ENCODE data around the gene ARHGDIA. TPM values are rescaled to one million over a fixed set of nuclear protein-coding genes. Genes with fewer than 3 reads are reported as not detected.

Gene ARHGDIA
- total RNA-seq, 1 donor from 2014 or later, result 443 TPM

DNA sequence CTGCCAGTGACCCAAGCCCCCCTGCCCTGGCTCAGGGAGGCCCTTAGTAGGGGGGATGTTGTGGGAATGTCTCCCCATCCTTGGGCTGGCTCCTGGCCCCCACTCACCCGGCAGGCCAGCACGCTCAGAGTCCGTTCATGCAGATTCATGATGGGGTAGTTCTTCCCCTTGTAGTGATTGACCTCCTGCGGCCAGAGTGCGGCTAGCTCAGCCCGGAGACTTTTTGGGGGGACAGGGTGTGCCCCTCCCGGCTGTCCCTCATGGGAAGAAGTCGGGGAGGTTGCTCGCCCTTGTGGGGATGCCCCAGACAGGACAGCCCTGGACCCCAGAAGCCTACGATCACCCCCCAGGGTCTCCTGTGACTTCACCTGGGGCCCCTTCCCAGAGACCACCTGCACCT is 34.9 kb upstream of the ARHGDIA start:
- Mint-ChIP-seq H3K9me3 (ENCODE audit: unreplicated experiment) (no peaks in the 10 kb centered on the region), H3K27ac (ENCODE audit: unreplicated experiment) (no peak overlapping the region), H3K36me3 (ENCODE audit: low read depth, unreplicated experiment) (peaks cover 3% of the 10 kb centered on the region), H3K27me3 (ENCODE audit: unreplicated experiment) (peaks cover 11% of the 10 kb centered on the region), H3K4me1 (ENCODE audit: unreplicated experiment) (no peaks in the 10 kb centered on the region), H3K4me3 (ENCODE audit: unreplicated experiment) (no peak overlapping the region)
- no peak for DNase-seq (ENCODE audit: low spot score)
- TF ChIP-seq, protein P1, sequence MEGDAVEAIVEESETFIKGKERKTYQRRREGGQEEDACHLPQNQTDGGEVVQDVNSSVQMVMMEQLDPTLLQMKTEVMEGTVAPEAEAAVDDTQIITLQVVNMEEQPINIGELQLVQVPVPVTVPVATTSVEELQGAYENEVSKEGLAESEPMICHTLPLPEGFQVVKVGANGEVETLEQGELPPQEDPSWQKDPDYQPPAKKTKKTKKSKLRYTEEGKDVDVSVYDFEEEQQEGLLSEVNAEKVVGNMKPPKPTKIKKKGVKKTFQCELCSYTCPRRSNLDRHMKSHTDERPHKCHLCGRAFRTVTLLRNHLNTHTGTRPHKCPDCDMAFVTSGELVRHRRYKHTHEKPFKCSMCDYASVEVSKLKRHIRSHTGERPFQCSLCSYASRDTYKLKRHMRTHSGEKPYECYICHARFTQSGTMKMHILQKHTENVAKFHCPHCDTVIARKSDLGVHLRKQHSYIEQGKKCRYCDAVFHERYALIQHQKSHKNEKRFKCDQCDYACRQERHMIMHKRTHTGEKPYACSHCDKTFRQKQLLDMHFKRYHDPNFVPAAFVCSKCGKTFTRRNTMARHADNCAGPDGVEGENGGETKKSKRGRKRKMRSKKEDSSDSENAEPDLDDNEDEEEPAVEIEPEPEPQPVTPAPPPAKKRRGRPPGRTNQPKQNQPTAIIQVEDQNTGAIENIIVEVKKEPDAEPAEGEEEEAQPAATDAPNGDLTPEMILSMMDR (IDR thresholded peaks at IDR 0.05; ENCODE audit: unreplicated experiment), result no peak

DNA sequence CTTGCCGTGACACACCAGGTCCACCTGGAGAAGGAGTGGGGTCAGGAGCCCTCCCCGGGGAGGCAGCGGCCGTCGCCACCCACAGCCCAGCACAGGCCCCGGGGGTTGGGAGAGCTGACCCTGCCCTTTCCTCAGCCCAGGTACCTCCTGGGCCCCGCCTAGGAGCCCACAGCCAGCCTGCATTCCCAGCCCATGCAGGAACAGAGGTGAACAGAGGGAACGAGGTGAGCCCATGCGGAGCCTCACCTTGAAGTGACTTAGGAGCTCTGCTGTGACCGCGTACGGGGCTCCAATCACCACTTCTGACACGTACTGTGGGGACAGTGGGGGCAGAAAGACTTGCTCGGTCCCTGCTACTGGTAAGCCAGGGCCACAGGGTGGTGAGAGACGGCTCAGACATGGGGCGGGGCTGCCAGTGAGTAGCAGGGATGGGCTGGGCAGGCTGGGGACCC is 34.3 kb upstream of the ARHGDIA start:
- TF ChIP-seq, protein P1 (IDR thresholded peaks at IDR 0.05; ENCODE audit: unreplicated experiment), result no peak
- Mint-ChIP-seq H3K4me3 (ENCODE audit: unreplicated experiment) (no peak overlapping the region), H3K9me3 (ENCODE audit: unreplicated experiment) (no peaks in the 10 kb centered on the region), H3K27me3 (ENCODE audit: unreplicated experiment) (peaks cover 12% of the 10 kb centered on the region), H3K27ac (ENCODE audit: unreplicated experiment) (no peak overlapping the region), H3K4me1 (ENCODE audit: unreplicated experiment) (no peaks in the 10 kb centered on the region), H3K36me3 (ENCODE audit: low read depth, unreplicated experiment) (peaks cover 7% of the 10 kb centered on the region)
- DNase-seq (ENCODE audit: low spot score), result no peak

DNA sequence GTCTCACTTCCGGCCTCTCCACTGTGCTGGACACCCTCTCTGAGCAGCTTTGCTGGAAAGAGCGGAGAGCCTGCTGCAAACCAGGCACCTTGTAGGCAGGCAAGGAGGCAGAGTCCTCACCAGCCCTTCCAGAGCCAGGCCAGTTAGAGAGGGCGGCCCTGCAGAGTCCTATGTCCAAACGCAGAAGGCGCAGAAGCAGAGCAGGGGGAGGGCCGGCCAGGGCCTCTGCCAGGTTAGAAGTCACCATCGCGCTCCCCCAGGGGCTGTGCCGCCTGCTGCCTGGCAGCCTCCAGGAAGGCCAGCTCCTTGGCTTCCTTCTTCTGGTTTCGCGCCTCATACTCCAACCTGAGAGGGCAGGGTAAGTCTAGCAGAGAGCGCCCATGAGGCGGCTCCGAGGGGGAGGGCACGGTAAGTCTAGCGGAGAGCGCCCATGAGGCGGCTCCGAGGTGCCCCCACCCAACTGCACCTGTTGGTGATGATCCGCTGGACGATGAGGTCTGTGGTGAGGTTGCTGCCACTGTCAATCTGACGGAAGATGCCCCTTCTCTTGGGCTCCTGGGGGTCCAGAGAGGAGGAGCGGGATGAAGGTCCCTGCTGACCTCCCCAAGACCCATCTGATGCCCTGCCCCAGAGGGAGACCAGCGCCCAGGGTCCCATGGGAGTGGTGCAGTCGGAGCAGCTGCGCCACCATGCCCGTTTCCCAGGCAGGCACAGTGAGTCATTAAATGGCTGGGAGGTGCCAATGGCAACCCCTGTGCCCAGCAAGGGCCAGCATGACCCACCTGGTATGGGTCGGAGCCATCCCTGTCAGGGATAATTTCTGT is 33.7 kb upstream of the ARHGDIA start:
- Mint-ChIP-seq H3K4me3 (ENCODE audit: unreplicated experiment) (no peak overlapping the region), H3K36me3 (ENCODE audit: low read depth, unreplicated experiment) (peaks cover 11% of the 10 kb centered on the region), H3K27me3 (ENCODE audit: unreplicated experiment) (peaks cover 14% of the 10 kb centered on the region), H3K9me3 (ENCODE audit: unreplicated experiment) (no peaks in the 10 kb centered on the region), H3K4me1 (ENCODE audit: unreplicated experiment) (no peaks in the 10 kb centered on the region), H3K27ac (ENCODE audit: unreplicated experiment) (no peak overlapping the region)
- TF ChIP-seq, protein P1 (IDR thresholded peaks at IDR 0.05; ENCODE audit: unreplicated experiment), result no peak
- no peak for DNase-seq (ENCODE audit: low spot score)

DNA sequence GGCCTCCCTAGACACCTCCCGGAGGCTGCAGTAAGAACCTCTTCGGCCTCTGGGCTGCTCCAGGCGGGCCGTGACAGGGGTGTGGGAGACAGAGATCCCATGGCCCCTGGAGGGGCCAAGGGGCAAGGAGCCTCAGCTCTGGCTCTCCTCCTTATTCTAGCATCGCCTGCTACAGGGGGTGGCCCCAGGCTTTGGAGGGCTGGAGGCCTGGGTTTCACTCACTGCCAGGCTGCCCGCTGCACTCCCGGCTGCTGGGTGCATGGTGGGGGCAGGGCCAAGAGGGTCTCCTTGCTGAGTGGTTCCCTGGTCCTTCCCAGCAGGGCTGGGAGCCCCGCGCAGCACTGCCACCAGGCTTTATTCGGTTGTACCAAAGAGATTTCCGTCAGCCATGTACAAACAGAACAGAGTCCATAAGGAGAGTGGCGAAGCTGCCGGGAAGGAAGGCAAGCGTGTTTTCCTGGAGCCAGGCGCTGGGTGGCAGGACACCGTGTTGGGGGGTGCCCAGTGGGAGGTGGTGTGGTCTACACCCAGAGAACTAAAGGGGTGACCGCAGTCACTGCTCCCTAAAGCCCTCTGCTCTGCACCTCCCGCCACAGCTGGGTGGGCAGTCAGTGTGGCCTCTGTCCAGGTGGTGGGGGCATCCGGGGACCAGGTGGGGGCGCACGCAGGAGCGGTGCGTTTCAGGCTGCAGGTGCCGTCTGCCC is 32.9 kb upstream of the ARHGDIA start:
- H3K9me3 Mint-ChIP-seq (ENCODE audit: unreplicated experiment), result no peaks in the 10 kb centered on the region
- H3K4me3 Mint-ChIP-seq (ENCODE audit: unreplicated experiment), result no peak overlapping the region
- H3K27ac Mint-ChIP-seq (ENCODE audit: unreplicated experiment), result no peak overlapping the region
- H3K4me1 Mint-ChIP-seq (ENCODE audit: unreplicated experiment), result no peaks in the 10 kb centered on the region
- H3K36me3 Mint-ChIP-seq (ENCODE audit: low read depth, unreplicated experiment), result peaks cover 11% of the 10 kb centered on the region
- DNase-seq (ENCODE audit: low spot score), result no peak
- TF ChIP-seq, protein P1 (IDR thresholded peaks at IDR 0.05; ENCODE audit: unreplicated experiment), result no peak
- peaks cover 14% of the 10 kb centered on the region for H3K27me3 Mint-ChIP-seq (ENCODE audit: unreplicated experiment)

DNA sequence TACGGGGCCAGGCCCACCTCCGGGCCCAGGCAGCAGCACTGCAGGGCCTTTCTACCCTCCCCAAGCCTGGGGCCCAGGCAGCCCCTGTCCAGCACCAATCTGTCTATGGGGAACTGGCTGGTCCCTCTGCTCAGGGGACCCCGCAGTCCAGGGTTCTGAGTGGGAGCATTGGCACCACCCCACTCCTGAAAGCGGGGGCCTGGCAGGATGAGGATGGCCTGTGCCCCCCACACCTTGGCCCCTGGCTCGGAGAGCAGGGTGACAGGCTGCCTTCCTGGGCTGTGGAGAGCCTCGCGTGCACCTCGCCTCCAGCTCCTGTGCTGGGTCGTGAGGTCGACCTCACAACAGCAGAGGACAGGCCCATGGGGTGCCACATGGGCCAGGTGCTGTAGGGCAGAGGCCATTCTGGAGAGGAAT is 32.3 kb upstream of the ARHGDIA start:
- Mint-ChIP-seq H3K4me3 (ENCODE audit: unreplicated experiment) (no peak overlapping the region), H3K36me3 (ENCODE audit: low read depth, unreplicated experiment) (peaks cover 11% of the 10 kb centered on the region), H3K27ac (ENCODE audit: unreplicated experiment) (no peak overlapping the region), H3K9me3 (ENCODE audit: unreplicated experiment) (no peaks in the 10 kb centered on the region), H3K27me3 (ENCODE audit: unreplicated experiment) (peaks cover 14% of the 10 kb centered on the region), H3K4me1 (ENCODE audit: unreplicated experiment) (no peaks in the 10 kb centered on the region)
- TF ChIP-seq, protein P1 (IDR thresholded peaks at IDR 0.05; ENCODE audit: unreplicated experiment), result no peak
- no peak for DNase-seq (ENCODE audit: low spot score)

All from endothelial cell (in vitro differentiated cells).